ENCODE measurements around the gene ATAD3C. TPM values are rescaled to one million over a fixed set of nuclear protein-coding genes. Genes with fewer than 3 reads are reported as not detected.
"Not testable (repeated sequence)": the region's sequence is repeated elsewhere in the genome, so short reads cannot be mapped to it uniquely, and the experiment has no call there.

The ATAD3C gene
- total RNA-seq, 1 experiment from 2014 or later = not detected

DNA sequence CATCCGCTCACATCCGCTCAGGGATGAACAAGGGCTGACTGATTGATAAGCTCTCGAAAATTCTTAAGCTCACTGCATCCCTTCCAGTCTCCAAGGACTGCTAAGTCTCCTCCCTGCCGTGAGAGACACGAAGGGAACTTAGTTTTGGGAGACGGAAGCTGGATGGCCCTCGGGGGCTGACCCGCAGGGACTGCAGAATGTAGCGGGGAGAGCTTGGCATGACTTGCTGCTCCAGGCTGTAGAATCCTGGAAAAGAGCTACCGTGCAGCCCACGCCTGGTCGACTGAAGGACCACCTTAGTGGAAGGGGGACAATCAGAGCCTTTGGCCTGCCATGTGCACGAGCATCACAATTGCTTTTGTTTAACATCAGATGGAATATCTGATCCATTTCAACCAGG is 33.7 kb upstream of the ATAD3C start:
- Histone ChIP-seq H3K4me3 (no peak overlapping the region), H3K27me3 (no peaks in the 10 kb centered on the region), H3K36me3 (no peaks in the 10 kb centered on the region), H3K9me3 (no peaks in the 10 kb centered on the region)
- DNase-seq = no peak

GRCh38 chr1:1417396-1417795 is 32.1 kb upstream of the ATAD3C start:
- not testable (repeated sequence) for H3K27me3 ChIP-seq, DNase-seq, H3K36me3 ChIP-seq, H3K4me3 ChIP-seq, H3K9me3 ChIP-seq

DNA sequence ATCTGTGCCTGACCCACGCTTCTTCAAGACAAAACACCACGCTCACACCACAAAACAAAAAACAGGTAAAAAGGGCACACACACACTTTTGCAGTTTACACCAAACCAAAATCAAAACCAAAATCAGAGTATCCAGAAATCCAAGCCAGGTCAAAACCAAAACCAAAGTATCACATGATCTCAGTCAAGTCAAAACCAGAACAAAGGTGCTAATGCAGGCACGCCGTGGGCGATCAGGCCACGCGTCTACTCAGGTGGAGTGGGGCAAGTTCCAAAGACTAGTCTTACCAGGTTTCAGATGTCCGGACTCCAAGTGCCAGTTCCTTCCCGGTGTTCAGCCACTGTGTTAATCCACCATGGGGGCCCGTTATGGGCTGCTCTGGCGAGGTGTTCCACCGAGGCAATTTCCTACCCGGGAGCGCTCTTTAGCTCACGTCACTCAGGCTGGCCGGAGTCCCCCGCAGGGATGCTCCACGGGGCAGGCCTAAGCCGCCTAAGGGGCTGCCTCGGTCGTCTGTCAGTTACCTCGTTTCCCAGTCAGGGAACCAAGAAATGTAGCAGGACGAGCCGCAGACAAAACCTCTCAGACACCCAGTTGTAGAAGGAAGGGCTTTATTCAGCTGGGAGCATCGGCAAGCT is 31.5 kb upstream of the ATAD3C start:
- not testable (repeated sequence) for H3K9me3 ChIP-seq, H3K36me3 ChIP-seq, H3K27me3 ChIP-seq, DNase-seq, H3K4me3 ChIP-seq

- no peak for DNase-seq
- Histone ChIP-seq H3K27me3 (no peaks in the 10 kb centered on the region), H3K4me3 (no peak overlapping the region), H3K9me3 (no peaks in the 10 kb centered on the region), H3K36me3 (no peaks in the 10 kb centered on the region)
These were observed 30.8 kb upstream of the ATAD3C start for GRCh38 chr1:1418464-1419362.

DNA sequence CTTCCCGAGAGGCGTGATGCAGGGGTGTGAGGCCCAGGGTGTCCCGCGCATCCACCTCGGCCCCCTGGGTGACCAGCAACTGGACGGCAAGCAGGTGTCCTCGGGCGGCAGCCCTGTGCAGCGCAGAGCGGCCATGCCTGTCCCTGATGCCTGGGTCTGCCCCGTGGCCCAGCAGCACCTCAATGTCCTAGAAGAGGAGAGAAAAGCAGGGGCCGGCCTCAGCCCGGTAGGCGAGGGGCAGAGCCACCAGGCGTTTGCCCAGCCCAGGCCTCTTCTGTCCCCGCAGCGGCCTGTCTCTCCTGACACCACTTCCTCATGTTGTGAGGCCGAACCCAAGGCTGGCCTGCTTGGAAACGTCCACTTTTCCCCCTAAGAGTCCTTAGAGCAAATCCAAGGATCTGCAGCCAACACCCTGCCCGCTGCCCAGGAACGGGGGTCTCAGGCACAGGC is 30.1 kb upstream of the ATAD3C start:
- H3K9me3 ChIP-seq = no peaks in the 10 kb centered on the region
- no peak overlapping the region for H3K4me3 ChIP-seq
- H3K36me3 ChIP-seq = no peaks in the 10 kb centered on the region
- no peak for DNase-seq
- H3K27me3 ChIP-seq = no peaks in the 10 kb centered on the region

DNA sequence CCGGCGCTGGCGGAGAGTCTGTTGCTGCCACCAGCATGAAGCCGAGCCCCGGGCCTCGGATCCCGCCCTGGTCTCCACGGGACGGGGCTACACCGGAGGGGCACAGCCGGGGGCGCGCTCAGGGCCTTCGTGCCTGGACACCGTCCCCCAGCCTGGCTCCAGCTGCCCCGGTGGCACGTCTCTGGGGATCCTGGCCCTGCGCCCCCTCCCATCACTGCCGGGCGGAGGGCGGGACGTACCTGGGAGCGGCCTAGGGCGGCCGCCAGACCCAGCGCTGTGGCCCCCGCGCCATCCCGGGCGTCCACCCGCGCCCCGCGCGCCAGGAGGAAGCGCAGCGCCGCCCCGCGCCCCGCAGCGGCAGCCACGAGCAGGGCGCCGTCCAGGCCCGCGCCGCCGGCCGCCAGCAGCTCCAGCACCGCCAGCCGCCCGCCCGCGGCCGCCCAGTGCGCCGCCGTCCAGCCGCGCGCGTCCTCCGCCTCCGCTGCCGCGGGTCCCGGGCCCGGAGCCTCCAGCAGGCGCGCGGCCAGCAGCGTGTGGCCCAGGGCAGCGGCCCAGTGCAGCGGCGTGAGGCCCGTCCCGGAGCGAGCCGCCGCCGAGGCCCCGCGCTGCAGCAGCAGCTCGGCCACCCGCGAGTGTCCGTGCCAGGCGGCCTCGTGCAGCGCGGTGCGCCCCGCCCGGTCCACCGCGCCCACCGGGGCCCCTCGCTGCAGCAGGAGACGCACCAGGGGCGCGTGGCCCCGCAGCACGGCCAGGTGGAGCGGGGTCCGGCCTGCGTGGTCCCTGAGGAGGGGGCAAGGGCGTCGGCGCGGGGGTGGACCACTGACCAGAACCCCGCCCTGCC is 29.5 kb upstream of the ATAD3C start:
- no peak overlapping the region for H3K4me3 ChIP-seq
- H3K36me3 ChIP-seq = no peaks in the 10 kb centered on the region
- no peaks in the 10 kb centered on the region for H3K9me3 ChIP-seq
- no peak for DNase-seq
- no peaks in the 10 kb centered on the region for H3K27me3 ChIP-seq

GRCh38 chr1:1420654-1421141 is 28.8 kb upstream of the ATAD3C start:
- Histone ChIP-seq H3K9me3 (no peaks in the 10 kb centered on the region), H3K27me3 (no peaks in the 10 kb centered on the region), H3K36me3 (no peaks in the 10 kb centered on the region), H3K4me3 (no peak overlapping the region)
- DNase-seq = no peak

GRCh38 chr1:1421147-1421906 is 28.2 kb upstream of the ATAD3C start, which contains the start of gene ANKRD65:
Gene ANKRD65 (minus strand): TSS chr1:1421276. CDS start chr1:1421005, 271 bp downstream.
- Histone ChIP-seq H3K27me3 (no peaks in the 10 kb centered on the region), H3K4me3 (no peak within 1 kb of the TSS), H3K9me3 (no peaks in the 10 kb centered on the region), H3K36me3 (no peaks in the 10 kb centered on the region)
- DNase-seq = no peak

DNA sequence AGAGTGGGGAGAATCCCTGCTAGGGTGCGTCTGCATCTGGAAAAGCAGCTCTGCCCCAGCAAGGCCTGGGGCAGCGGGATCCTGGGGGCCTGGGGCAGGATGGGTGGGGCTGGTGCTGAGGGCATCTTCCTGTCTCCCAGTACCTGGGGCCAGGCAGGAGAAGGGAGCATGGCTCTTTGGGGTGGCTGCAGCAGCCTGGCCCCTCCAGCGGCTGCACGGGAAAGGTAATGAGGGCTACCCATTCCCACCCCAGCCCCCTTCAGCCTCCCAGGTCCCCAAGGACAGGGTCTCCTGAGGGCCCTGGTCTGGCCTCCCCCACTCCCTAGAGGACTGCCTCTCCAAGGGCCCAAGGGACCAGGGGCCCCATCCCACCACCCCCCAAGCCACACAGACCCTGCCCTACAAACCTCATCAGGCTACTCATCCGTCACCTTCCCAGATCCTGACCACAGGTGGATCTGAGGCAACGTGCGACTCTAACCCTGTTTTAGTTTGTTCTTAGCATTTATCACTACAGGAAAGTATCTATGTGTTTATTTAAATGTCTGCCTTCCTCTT is 27.5 kb upstream of the ATAD3C start:
- no peaks in the 10 kb centered on the region for H3K27me3 ChIP-seq
- H3K36me3 ChIP-seq = no peaks in the 10 kb centered on the region
- no peak overlapping the region for H3K4me3 ChIP-seq
- H3K9me3 ChIP-seq = no peaks in the 10 kb centered on the region
- no peak for DNase-seq

- no peaks in the 10 kb centered on the region for H3K9me3 ChIP-seq
- no peaks in the 10 kb centered on the region for H3K27me3 ChIP-seq
- H3K4me3 ChIP-seq = no peak overlapping the region
- no peaks in the 10 kb centered on the region for H3K36me3 ChIP-seq
- DNase-seq = no peak
These were observed 26.8 kb upstream of the ATAD3C start for GRCh38 chr1:1422465-1423244.

DNA sequence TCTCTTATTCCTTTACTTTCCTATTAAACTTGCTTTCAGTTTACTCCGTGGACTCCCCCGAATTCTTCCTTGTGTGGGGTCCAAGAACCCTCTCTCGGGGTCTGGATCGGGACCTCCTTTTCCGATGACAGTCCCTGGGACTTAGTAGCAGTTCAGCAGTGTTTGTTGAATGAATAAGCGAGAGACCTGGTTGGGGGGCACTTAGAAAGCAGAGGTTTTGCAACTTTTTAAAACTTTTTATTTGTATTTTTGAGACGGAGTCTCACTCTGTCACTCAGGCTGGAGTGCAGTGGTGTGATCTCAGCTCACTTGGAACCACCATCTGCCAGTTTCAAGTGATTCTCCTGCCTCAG is 26.3 kb upstream of the ATAD3C start:
- H3K27me3 ChIP-seq = no peaks in the 10 kb centered on the region
- no peak for DNase-seq
- no peaks in the 10 kb centered on the region for H3K36me3 ChIP-seq
- H3K4me3 ChIP-seq = no peak overlapping the region
- no peaks in the 10 kb centered on the region for H3K9me3 ChIP-seq

DNA sequence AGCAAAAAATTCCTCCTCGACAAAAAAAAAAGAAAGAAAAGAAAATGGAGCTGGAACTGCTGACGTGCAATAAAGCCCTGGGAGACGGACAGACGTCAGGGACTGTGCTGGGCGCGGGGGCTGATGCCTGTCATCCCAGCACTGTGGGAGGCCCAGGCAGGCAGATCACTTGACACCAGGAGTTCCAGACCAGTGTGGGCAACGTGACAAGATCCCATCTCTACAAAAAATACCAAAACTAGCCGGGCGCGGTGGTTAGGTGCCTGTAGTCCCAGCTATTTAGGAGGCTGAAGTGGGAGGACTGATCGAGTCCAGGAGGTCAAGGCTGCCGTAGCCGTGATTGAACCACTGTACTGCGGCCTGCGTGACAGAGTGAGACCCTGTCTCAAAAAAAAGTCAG is 24.8 kb upstream of the ATAD3C start:
- H3K9me3 ChIP-seq = no peaks in the 10 kb centered on the region
- H3K27me3 ChIP-seq = no peaks in the 10 kb centered on the region
- no peak for DNase-seq
- no peaks in the 10 kb centered on the region for H3K36me3 ChIP-seq
- H3K4me3 ChIP-seq = no peak overlapping the region

GRCh38 chr1:1425426-1425752 is 24.1 kb upstream of the ATAD3C start:
- DNase-seq = no peak
- Histone ChIP-seq H3K9me3 (no peaks in the 10 kb centered on the region), H3K27me3 (no peaks in the 10 kb centered on the region), H3K4me3 (no peak overlapping the region), H3K36me3 (no peaks in the 10 kb centered on the region)

- Histone ChIP-seq H3K9me3 (no peaks in the 10 kb centered on the region), H3K4me3 (no peak overlapping the region), H3K36me3 (no peaks in the 10 kb centered on the region), H3K27me3 (no peaks in the 10 kb centered on the region)
- no peak for DNase-seq
These were observed 23.6 kb upstream of the ATAD3C start for GRCh38 chr1:1425753-1426495.

DNA sequence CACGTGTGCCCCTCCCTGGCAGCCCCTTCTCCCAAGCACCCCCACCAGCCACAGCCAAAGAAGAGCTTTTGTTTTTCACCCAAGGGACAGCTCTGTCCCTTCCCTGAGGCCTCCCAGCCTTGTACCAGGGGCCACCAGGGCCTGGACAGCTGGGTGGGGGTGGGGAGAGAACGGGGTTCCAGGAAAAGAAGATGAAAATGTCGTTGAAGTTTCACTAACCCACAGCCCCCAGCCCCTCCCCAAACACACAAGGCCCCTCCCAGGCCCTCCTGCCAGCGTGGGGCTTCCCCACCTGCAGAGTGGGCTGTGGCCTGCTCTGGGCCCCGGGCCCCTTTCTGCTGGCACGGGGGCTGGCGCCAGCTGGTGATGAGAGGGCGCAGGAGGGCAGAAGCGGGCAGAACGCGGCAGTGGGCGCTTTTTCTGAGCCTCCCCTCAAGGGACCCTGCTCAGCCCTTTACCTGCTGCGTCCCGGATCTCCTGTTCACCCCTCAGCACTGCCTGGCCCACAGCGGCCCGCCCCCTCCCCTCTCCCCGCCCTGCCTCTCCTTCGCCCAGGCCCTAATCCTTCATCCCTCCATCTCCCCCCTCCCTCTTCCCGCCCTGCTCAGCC is 22.9 kb upstream of the ATAD3C start:
- H3K4me3 ChIP-seq = no peak overlapping the region
- no peaks in the 10 kb centered on the region for H3K27me3 ChIP-seq
- no peak for DNase-seq
- H3K9me3 ChIP-seq = no peaks in the 10 kb centered on the region
- no peaks in the 10 kb centered on the region for H3K36me3 ChIP-seq
